Measurements from ENCODE around the gene TBCD.

The TBCD gene

GRCh38 chr17:82713071-82713723 lies 38.7 kb upstream of the TBCD start:
- Histone ChIP-seq H3K4me1 (ENCODE audit: insufficient read depth, low read length) (no peaks in the 10 kb centered on the region), H3K36me3 (ENCODE audit: insufficient read depth, low read length) (no peaks in the 10 kb centered on the region)

GRCh38 chr17:82716203-82717010 lies 35.5 kb upstream of the TBCD start, which contains the start of gene FN3KRP:
TSS of gene FN3KRP (plus strand) at chr17:82716706. CDS start at chr17:82716756, 50 bp downstream.
- no peaks in the 10 kb centered on the region for H3K9me3 ChIP-seq (ENCODE audit: insufficient read depth, low read depth, low read length)
- under 1% methylated on average over 71 of the region's 75 CpGs for WGBS
- peak within 1 kb of the TSS; percentile 85 for H3K4me3 ChIP-seq (ENCODE audit: low read length)
- peak within 1 kb of the TSS; percentile 79 for H3K9ac ChIP-seq (ENCODE audit: low read depth, low read length)
- H3K27ac ChIP-seq (ENCODE audit: low read depth, low read length): peak within 1 kb of the TSS; percentile 25; the same call in 1 of the 2 replicates
- peaks cover 22% of the 10 kb centered on the region for H3K36me3 ChIP-seq (ENCODE audit: insufficient read depth, low read length)
- no peaks in the 10 kb centered on the region for H3K27me3 ChIP-seq (ENCODE audit: insufficient read depth, low read length)
- H3K4me1 ChIP-seq (ENCODE audit: insufficient read depth, low read length): no peaks in the 10 kb centered on the region

More at GRCh38 chr17:82713071-82713723, 38.7 kb upstream of the TBCD start:
- H3K4me3 ChIP-seq (ENCODE audit: low read length): no peak overlapping the region
- H3K27ac ChIP-seq (ENCODE audit: low read depth, low read length): no peak overlapping the region
- no peaks in the 10 kb centered on the region for H3K27me3 ChIP-seq (ENCODE audit: insufficient read depth, low read length)
- no peaks in the 10 kb centered on the region for H3K9me3 ChIP-seq (ENCODE audit: insufficient read depth, low read depth, low read length)
- 90% methylated on average over 35 of the region's 35 CpGs for WGBS
- H3K9ac ChIP-seq (ENCODE audit: low read depth, low read length): no peak overlapping the region

- 96% methylated on average over 18 of the region's 18 CpGs for WGBS
- no peak overlapping the region for H3K27ac ChIP-seq (ENCODE audit: low read depth, low read length)
- no peaks in the 10 kb centered on the region for H3K4me1 ChIP-seq (ENCODE audit: insufficient read depth, low read length)
- no peaks in the 10 kb centered on the region for H3K9me3 ChIP-seq (ENCODE audit: insufficient read depth, low read depth, low read length)
- no peaks in the 10 kb centered on the region for H3K27me3 ChIP-seq (ENCODE audit: insufficient read depth, low read length)
- no peak overlapping the region for H3K4me3 ChIP-seq (ENCODE audit: low read length)
- no peak overlapping the region for H3K9ac ChIP-seq (ENCODE audit: low read depth, low read length)
- H3K36me3 ChIP-seq (ENCODE audit: insufficient read depth, low read length): peaks cover 35% of the 10 kb centered on the region
These were observed 32.7 kb upstream of the TBCD start for GRCh38 chr17:82718986-82719685.

GRCh38 chr17:82720204-82720603 lies 31.7 kb upstream of the TBCD start:
- Histone ChIP-seq H3K9me3 (ENCODE audit: insufficient read depth, low read depth, low read length) (no peaks in the 10 kb centered on the region), H3K4me1 (ENCODE audit: insufficient read depth, low read length) (no peaks in the 10 kb centered on the region), H3K9ac (ENCODE audit: low read depth, low read length) (no peak overlapping the region), H3K27me3 (ENCODE audit: insufficient read depth, low read length) (no peaks in the 10 kb centered on the region), H3K27ac (ENCODE audit: low read depth, low read length) (no peak overlapping the region), H3K36me3 (ENCODE audit: insufficient read depth, low read length) (peaks cover 35% of the 10 kb centered on the region), H3K4me3 (ENCODE audit: low read length) (no peak overlapping the region)
- WGBS: 96% methylated on average over 19 of the region's 19 CpGs

- H3K4me3 ChIP-seq (ENCODE audit: low read length): no peak overlapping the region
- no peak overlapping the region for H3K9ac ChIP-seq (ENCODE audit: low read depth, low read length)
- H3K36me3 ChIP-seq (ENCODE audit: insufficient read depth, low read length): peaks cover 49% of the 10 kb centered on the region
- H3K4me1 ChIP-seq (ENCODE audit: insufficient read depth, low read length): no peaks in the 10 kb centered on the region
- H3K27me3 ChIP-seq (ENCODE audit: insufficient read depth, low read length): no peaks in the 10 kb centered on the region
- WGBS: 93% methylated on average over 19 of the region's 19 CpGs
- no peak overlapping the region for H3K27ac ChIP-seq (ENCODE audit: low read depth, low read length)
- H3K9me3 ChIP-seq (ENCODE audit: insufficient read depth, low read depth, low read length): no peaks in the 10 kb centered on the region
These were observed 29.4 kb upstream of the TBCD start for GRCh38 chr17:82722341-82723013.

GRCh38 chr17:82723169-82723807 lies 28.6 kb upstream of the TBCD start:
- WGBS: 95% methylated on average over 26 of the region's 26 CpGs
- Histone ChIP-seq H3K4me3 (ENCODE audit: low read length) (no peak overlapping the region), H3K27ac (ENCODE audit: low read depth, low read length) (no peak overlapping the region), H3K9me3 (ENCODE audit: insufficient read depth, low read depth, low read length) (no peaks in the 10 kb centered on the region), H3K9ac (ENCODE audit: low read depth, low read length) (no peak overlapping the region), H3K27me3 (ENCODE audit: insufficient read depth, low read length) (no peaks in the 10 kb centered on the region), H3K36me3 (ENCODE audit: insufficient read depth, low read length) (peaks cover 54% of the 10 kb centered on the region), H3K4me1 (ENCODE audit: insufficient read depth, low read length) (no peaks in the 10 kb centered on the region)

- Histone ChIP-seq H3K27ac (ENCODE audit: low read depth, low read length) (no peak overlapping the region), H3K4me3 (ENCODE audit: low read length) (no peak overlapping the region), H3K9ac (ENCODE audit: low read depth, low read length) (no peak overlapping the region), H3K9me3 (ENCODE audit: insufficient read depth, low read depth, low read length) (no peaks in the 10 kb centered on the region), H3K36me3 (ENCODE audit: insufficient read depth, low read length) (peaks cover 33% of the 10 kb centered on the region), H3K27me3 (ENCODE audit: insufficient read depth, low read length) (no peaks in the 10 kb centered on the region), H3K4me1 (ENCODE audit: insufficient read depth, low read length) (no peaks in the 10 kb centered on the region)
- 95% methylated on average over 10 of the region's 10 CpGs for WGBS
These were observed 25.4 kb upstream of the TBCD start for GRCh38 chr17:82726427-82726826.

- peaks cover 24% of the 10 kb centered on the region for H3K36me3 ChIP-seq (ENCODE audit: insufficient read depth, low read length)
- H3K4me1 ChIP-seq (ENCODE audit: insufficient read depth, low read length): no peaks in the 10 kb centered on the region
- WGBS: 88% methylated on average over 48 of the region's 48 CpGs
These were observed 22.2 kb upstream of the TBCD start for GRCh38 chr17:82729479-82730260.

GRCh38 chr17:82732118-82732743 lies 19.6 kb upstream of the TBCD start:
- H3K9me3 ChIP-seq (ENCODE audit: insufficient read depth, low read depth, low read length): peaks cover 7% of the 10 kb centered on the region; the same call in 1 of the 2 replicates
- no peaks in the 10 kb centered on the region for H3K4me1 ChIP-seq (ENCODE audit: insufficient read depth, low read length)
- peaks cover 13% of the 10 kb centered on the region for H3K36me3 ChIP-seq (ENCODE audit: insufficient read depth, low read length)
- no peak overlapping the region for H3K9ac ChIP-seq (ENCODE audit: low read depth, low read length)
- no peaks in the 10 kb centered on the region for H3K27me3 ChIP-seq (ENCODE audit: insufficient read depth, low read length)
- no peak overlapping the region for H3K4me3 ChIP-seq (ENCODE audit: low read length)
- no peak overlapping the region for H3K27ac ChIP-seq (ENCODE audit: low read depth, low read length)
- WGBS: 95% methylated on average over 9 of the region's 13 CpGs

More at GRCh38 chr17:82729479-82730260, 22.2 kb upstream of the TBCD start:
- Histone ChIP-seq H3K9ac (ENCODE audit: low read depth, low read length) (no peak overlapping the region), H3K4me3 (ENCODE audit: low read length) (no peak overlapping the region), H3K27me3 (ENCODE audit: insufficient read depth, low read length) (no peaks in the 10 kb centered on the region), H3K9me3 (ENCODE audit: insufficient read depth, low read depth, low read length) (peaks cover 7% of the 10 kb centered on the region; the same call in 1 of the 2 replicates), H3K27ac (ENCODE audit: low read depth, low read length) (no peak overlapping the region)

All from HUES64 (cell line).